IMR-90 (cell line): ENCODE results near the gene LMO2. TPM values are rescaled to one million over a fixed set of nuclear protein-coding genes. Genes with fewer than 3 reads are reported as not detected.
"Not testable (repeated sequence)": the region's sequence is repeated elsewhere in the genome, so short reads cannot be mapped to it uniquely, and the experiment has no call there.

ENCODE experiments used
- ATAC-seq: fragments of 200-7000 bp; cut with Tn5 transposase; 2 replicates; pipeline ENCODE4 v1.9.1; 2020; ENCODE audit warnings: low read depth, mild to moderate bottlenecking, moderate library complexity
- BruUV-seq: library from RNA; stranded (reverse); fragments of 400-500 nt; replicated peaks from 2 replicates; lab custom pipeline; 2021; lab: Mats Ljungman, UMichigan
- CTCF ChIA-PET: fragments of 300-600 bp; formaldehyde crosslinking; extraction: SDS; loops from one replicate; lab custom pipeline; 2021; ENCODE audit warnings: antibody characterized with exemption; lab: Yijun Ruan, JAX
- POLR2A ChIA-PET: fragments of 300-600 bp; sonication (Branson Sonifier 250); formaldehyde crosslinking; loops from one replicate; lab custom pipeline; 2022; ENCODE audit warnings: antibody characterized with exemption; ENCODE audit not compliant: unreplicated experiment; lab: Charles Lee
- DNase-seq: peaks from one replicate; pipeline ENCODE4 v3.0.0; 2013
- H2AFZ ChIP-seq: replicated peaks from 2 replicates; pipeline ENCODE3; 2013; ENCODE audit warnings: low read length, mild to moderate bottlenecking; ENCODE audit not compliant: poor library complexity
- H2AK5ac ChIP-seq: 2 replicates; pipeline ENCODE4 v1.6.1; 2013; ENCODE audit warnings: low read depth, low read length, inconsistent platforms
- H2AK9ac ChIP-seq: replicated peaks from 2 replicates; pipeline ENCODE3; 2013; ENCODE audit warnings: mild to moderate bottlenecking, low read depth, low read length, moderate library complexity; ENCODE audit not compliant: poor library complexity
- H2BK120ac ChIP-seq: 2 replicates; pipeline ENCODE4 v1.6.1; 2013; ENCODE audit warnings: low read depth, low read length, inconsistent platforms
- H2BK15ac ChIP-seq: 3 replicates; pipeline ENCODE4 v1.6.1; 2013; ENCODE audit warnings: low read depth, low read length, inconsistent platforms
- H2BK20ac ChIP-seq: 2 replicates; pipeline ENCODE4 v1.6.1; 2013; ENCODE audit warnings: low read depth, mild to moderate bottlenecking, inconsistent platforms, low read length, moderate library complexity
- H2BK5ac ChIP-seq: 2 replicates; pipeline ENCODE4 v1.6.1; 2013; ENCODE audit warnings: mild to moderate bottlenecking, low read depth, low read length, inconsistent platforms; ENCODE audit not compliant: poor library complexity, severe bottlenecking
- H3K14ac ChIP-seq: replicated peaks from 2 replicates; pipeline ENCODE4 v1.6.1; 2013; ENCODE audit warnings: low read depth, low read length, inconsistent platforms
- H3K18ac ChIP-seq: 2 replicates; pipeline ENCODE4 v1.6.1; 2013; ENCODE audit warnings: low read depth, low read length, control low read depth
- H3K23ac ChIP-seq: 2 replicates; pipeline ENCODE4 v1.6.1; 2013; ENCODE audit warnings: low read depth, low read length, inconsistent platforms
- H3K27ac ChIP-seq: 2 replicates; pipeline ENCODE4 v1.5.1; 2013; ENCODE audit warnings: mild to moderate bottlenecking, control low read depth, low read length; ENCODE audit not compliant: insufficient read depth
- H3K27me3 ChIP-seq: 2 replicates; pipeline ENCODE4 v1.6.1; 2013; ENCODE audit warnings: low read length; ENCODE audit not compliant: control insufficient read depth, insufficient read depth
- H3K36me3 ChIP-seq: 2 replicates; pipeline ENCODE4 v1.6.1; 2013; ENCODE audit warnings: low read length, mixed read lengths; ENCODE audit not compliant: control insufficient read depth, insufficient read depth
- H3K4ac ChIP-seq: 2 replicates; pipeline ENCODE4 v1.6.1; 2013; ENCODE audit warnings: low read depth, low read length, inconsistent platforms
- H3K4me1 ChIP-seq: 2 replicates; pipeline ENCODE4 v1.6.1; 2013; ENCODE audit warnings: low read length, mixed read lengths; ENCODE audit not compliant: control insufficient read depth, insufficient read depth
- H3K4me2 ChIP-seq: 2 replicates; pipeline ENCODE4 v1.6.1; 2013; ENCODE audit warnings: low read depth, mild to moderate bottlenecking, control low read depth, low read length, moderate library complexity
- H3K4me3 ChIP-seq: 2 replicates; pipeline ENCODE4 v1.5.1; 2013; ENCODE audit warnings: low read depth, mild to moderate bottlenecking, control low read depth, low read length, moderate library complexity; ENCODE audit not compliant: insufficient read depth
- H3K56ac ChIP-seq: 2 replicates; pipeline ENCODE4 v1.6.1; 2013; ENCODE audit warnings: low read length, inconsistent platforms; ENCODE audit not compliant: insufficient read depth; ENCODE audit errors: extremely low read depth
- H3K79me1 ChIP-seq, 2 experiments: 2 replicates each; pipeline ENCODE4 v1.6.1; 2013; ENCODE audit warnings: low read length in 2 of 2, inconsistent platforms in 1 of 2, low read depth in 1 of 2
- H3K9ac ChIP-seq: 2 replicates; pipeline ENCODE4 v1.6.1; 2013; ENCODE audit warnings: low read depth, low read length, control low read depth
- H3K9me1 ChIP-seq: 2 replicates; pipeline ENCODE4 v1.6.1; 2013; ENCODE audit warnings: low read length, inconsistent platforms; ENCODE audit not compliant: insufficient read depth
- H3K9me3 ChIP-seq: 2 replicates; pipeline ENCODE4 v1.6.1; 2013; ENCODE audit warnings: low read length; ENCODE audit not compliant: control insufficient read depth, insufficient read depth
- H4K20me1 ChIP-seq: 2 replicates; pipeline ENCODE4 v1.6.1; 2013; ENCODE audit warnings: low read length, inconsistent platforms; ENCODE audit not compliant: insufficient read depth
- H4K5ac ChIP-seq: 2 replicates; pipeline ENCODE4 v1.6.1; 2013; ENCODE audit warnings: mild to moderate bottlenecking, low read depth, low read length, control low read depth
- H4K8ac ChIP-seq, 2 experiments: 2 replicates each; pipeline ENCODE4 v1.6.1; 2013; ENCODE audit warnings: low read depth in 2 of 2, low read length in 2 of 2, control low read depth in 1 of 2, inconsistent platforms in 1 of 2
- H4K91ac ChIP-seq: 2 replicates; pipeline ENCODE4 v1.6.1; 2013; ENCODE audit warnings: low read depth, low read length, inconsistent platforms; ENCODE audit not compliant: insufficient read depth
- BHLHE40 ChIP-seq: fragments of 150-350 bp; IDR thresholded peaks from 2 replicates; pipeline ENCODE4 v1.6.1; 2016; ENCODE audit warnings: mild to moderate bottlenecking, low read depth, low read length
- CTCF ChIP-seq: conservative IDR thresholded peaks from 2 replicates; pipeline ENCODE4 v1.5.1; 2012; ENCODE audit warnings: mild to moderate bottlenecking, low read depth, low read length, improper control_type of control experiment
- NFE2L2 ChIP-seq: fragments of 150-350 bp; IDR thresholded peaks from 2 replicates; pipeline ENCODE4 v1.6.1; 2016; ENCODE audit warnings: low read depth, mild to moderate bottlenecking, low read length
- RCOR1 ChIP-seq: IDR thresholded peaks from 2 replicates; pipeline ENCODE4 v1.6.1; 2012; ENCODE audit warnings: mild to moderate bottlenecking, low read length, improper control_type of control experiment; ENCODE audit not compliant: insufficient replicate concordance
- RFX5 ChIP-seq: IDR thresholded peaks from 2 replicates; pipeline ENCODE4 v1.8.0; 2012; ENCODE audit warnings: low read depth, mild to moderate bottlenecking, low read length, moderate library complexity
- SMC3 ChIP-seq: fragments of 150-350 bp; IDR thresholded peaks from 2 replicates; pipeline ENCODE4 v1.6.1; 2016; ENCODE audit warnings: low read depth, mild to moderate bottlenecking, antibody characterized with exemption, low read length, moderate library complexity
- WGBS, 2 experiments: methylation state at CpG; one replicate each; pipeline versions ENCODE4 v1.1.5 to v1.1.7; 2013; ENCODE audit warnings: missing lambda C conversion rate in 2 of 2; ENCODE audit not compliant: insufficient read length in 1 of 2; ENCODE audit errors: extremely low coverage in 2 of 2; 5-methylcytosine and 5-hydroxymethylcytosine counted together
- dilution Hi-C: fragments of 300-500 bp; cut with HindIII; formaldehyde crosslinking; loops from one replicate; pipeline ENCODE4 v1.14.3; 2018; ENCODE audit warnings: low sequenced_read_pairs; ENCODE audit not compliant: unreplicated experiment
- in situ Hi-C: fragments of 300-500 bp; cut with MboI; formaldehyde crosslinking; loops from 3 replicates; pipeline ENCODE4 v1.14.3; 2019; ENCODE audit warnings: low sequenced_read_pairs, inconsistent platforms, mixed read lengths
- intact Hi-C: fragments of 100-400 bp; cut with micrococcal nuclease; formaldehyde crosslinking; loops from 2 replicates; pipeline ENCODE4 v1.10.0; 2022
- polyA plus RNA-seq, 3 experiments: library from polyadenylated mRNA; depleted of rRNA; stranded (reverse); fragments of >200 nt; gene quantifications; 2 replicates each; pipeline ENCODE4 v1.2.3, GENCODE V29; 2012; ENCODE audit warnings: low replicate concordance in 1 of 3
- total RNA-seq: library from RNA; depleted of rRNA; stranded (reverse); fragments of >200 nt; gene quantifications from 2 replicates; pipeline ENCODE4 v1.2.3, GENCODE V29; 2012

Gene LMO2
- total and polyA plus RNA-seq, 2 of the 4 experiments (the other 2 are of a cell fraction), result not detected

- Histone ChIP-seq H4K5ac (no peak overlapping the region), H3K36me3 (no peaks in the 10 kb centered on the region), H2BK120ac (no peak overlapping the region), H3K14ac (no peak overlapping the region), H3K27ac (no peak overlapping the region), H3K18ac (no peak overlapping the region), H3K4me3 (no peak overlapping the region), H2AK5ac (no peak overlapping the region), H4K20me1 (no peaks in the 10 kb centered on the region), H3K56ac (no peak overlapping the region), H2BK20ac (no peak overlapping the region), H3K4me2 (no peak overlapping the region), H2AFZ (no peak overlapping the region), H2BK15ac (no peak overlapping the region), H2AK9ac (no peak overlapping the region), H3K23ac (no peak overlapping the region), H3K9me3 (no peaks in the 10 kb centered on the region), H3K9ac (no peak overlapping the region), H3K79me1 (no peaks in the 10 kb centered on the region), H3K27me3 (peaks cover 35% of the 10 kb centered on the region), H4K91ac (no peak overlapping the region), H4K8ac (no peak overlapping the region), H3K4ac (no peak overlapping the region), H2BK5ac (no peak overlapping the region), H3K9me1 (no peaks in the 10 kb centered on the region), H3K4me1 (no peaks in the 10 kb centered on the region)
- intact Hi-C loops (no loop called here), dilution Hi-C loops (no loop called here), in situ Hi-C loops (no loop called here)
- CTCF ChIA-PET, result interaction anchor here (0.6 kb wide), 1 partner anchor 23 kb away, joined by 4 read pairs; no protein-coding TSS in a partner anchor
- TF ChIP-seq RCOR1, result no peak
- TF ChIP-seq RFX5, result no peak
- no peak for TF ChIP-seq BHLHE40
- no peak for TF ChIP-seq CTCF
- no peak for TF ChIP-seq NFE2L2
- no peak for TF ChIP-seq SMC3
- DNase-seq (no peak), ATAC-seq (no peak)
- no CpG with 5 or more reads among the region's 1 CpG for WGBS, 2 experiments
- POLR2A ChIA-PET, result no interaction called here
- no TSS peak for BruUV-seq
These were observed 27.8 kb upstream of the LMO2 start for GRCh38 chr11:33919645-33920044.

- H4K5ac ChIP-seq, H3K4me2 ChIP-seq, H3K4me3 ChIP-seq, H2BK20ac ChIP-seq, H4K8ac ChIP-seq, dilution Hi-C loops, H3K56ac ChIP-seq, H3K14ac ChIP-seq, H3K79me1 ChIP-seq, POLR2A ChIA-PET, CTCF ChIA-PET, H2BK120ac ChIP-seq, BruUV-seq, H3K27ac ChIP-seq, H3K9me3 ChIP-seq, in situ Hi-C loops, ATAC-seq, H3K9ac ChIP-seq, DNase-seq, H2BK15ac ChIP-seq, H2AK9ac ChIP-seq, H2AFZ ChIP-seq, H3K23ac ChIP-seq, H3K4me1 ChIP-seq, H3K36me3 ChIP-seq, H4K20me1 ChIP-seq, H3K18ac ChIP-seq, H2AK5ac ChIP-seq, H3K9me1 ChIP-seq, H4K91ac ChIP-seq, H2BK5ac ChIP-seq, H3K4ac ChIP-seq, intact Hi-C loops: not testable (repeated sequence)
- no CpG with 5 or more reads among the region's 1 CpG for WGBS, 2 experiments
- H3K27me3 ChIP-seq, result peaks cover 22% of the 10 kb centered on the region
These were observed 25.5 kb upstream of the LMO2 start for GRCh38 chr11:33917402-33917801.
